Left colon (tissue), 2 donors: ENCODE measurements around the gene NPPA. TPM values are rescaled to one million over a fixed set of nuclear protein-coding genes. Genes with fewer than 3 reads are reported as not detected.
"Not testable (repeated sequence)": the region's sequence is repeated elsewhere in the genome, so short reads cannot be mapped to it uniquely, and the experiment has no call there.

Experiments used
- ATAC-seq: fragments of 200-7000 bp; cut with Tn5 transposase; one replicate; pipeline ENCODE4 v1.9.1; 2020; ENCODE audit warnings: mild to moderate bottlenecking, moderate library complexity
- DNase-seq, 2 donors: peaks; one replicate each; pipeline ENCODE4 v3.0.0-alpha.2; 2020
- intact Hi-C, 2 donors: fragments of 100-400 bp; cut with DNase I in 1 of 2; cut with micrococcal nuclease in 1 of 2; formaldehyde crosslinking; loops; one replicate each; pipeline versions ENCODE4 v1.11.2 to v1.14.0; 2022; cut with DNase I, micrococcal nuclease
- total RNA-seq, 2 donors: library from RNA; stranded (reverse); fragmentation: NEBNext Ultra II Directional; extraction: Animal tissue kit (Norgen Biotek cat#: 25700); gene quantifications; one replicate each; pipeline ENCODE4 v1.2.1, GENCODE V29; 2021
- donor health status: DM: no; HTN: no; CAD: no.
- donor health status: DM: yes; HTN: yes; CAD: no.

Gene NPPA
- total RNA-seq, 2 donors from 2014 or later: not detected

DNA sequence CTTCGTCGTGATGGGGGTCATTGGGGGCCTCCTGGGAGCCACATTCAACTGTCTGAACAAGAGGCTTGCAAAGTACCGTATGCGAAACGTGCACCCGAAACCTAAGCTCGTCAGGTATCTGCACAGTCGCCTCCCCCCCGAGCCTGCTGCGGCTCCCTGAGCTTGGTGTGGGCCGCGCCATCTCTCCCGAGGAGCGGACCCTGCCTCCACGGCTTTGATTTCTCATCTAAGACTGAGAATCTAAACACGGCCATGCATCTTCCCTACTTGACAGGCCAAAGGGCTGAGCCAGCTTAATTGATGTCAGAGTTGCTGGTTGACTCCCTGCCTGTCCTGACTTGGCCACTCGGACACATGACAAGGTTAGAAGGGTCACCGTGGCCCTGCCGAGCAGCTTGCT is 19.1 kb downstream of the NPPA start:
- DNase-seq (no peak), ATAC-seq (no peak)
- intact Hi-C loops: no loop called here

DNA sequence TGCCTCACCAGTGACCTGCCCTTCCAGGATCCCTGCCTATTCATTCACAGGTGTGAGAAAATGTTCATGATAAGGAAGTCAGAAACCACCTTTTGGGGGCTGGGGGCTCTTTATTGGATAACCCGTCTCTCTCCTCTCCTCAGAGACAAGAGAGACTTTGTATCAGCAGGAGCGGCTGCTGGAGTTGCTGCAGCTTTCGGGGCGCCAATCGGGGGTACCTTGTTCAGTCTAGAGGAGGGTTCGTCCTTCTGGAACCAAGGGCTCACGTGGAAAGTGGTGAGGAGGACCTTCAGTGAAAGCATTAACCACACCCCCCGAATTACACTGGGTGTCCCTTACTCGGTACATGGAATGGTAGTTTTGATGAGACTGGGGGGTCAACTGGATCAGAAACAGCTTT is 20.6 kb downstream of the NPPA start:
- ATAC-seq (no peak), DNase-seq (no peak)
- intact Hi-C loops: no loop called here

DNA sequence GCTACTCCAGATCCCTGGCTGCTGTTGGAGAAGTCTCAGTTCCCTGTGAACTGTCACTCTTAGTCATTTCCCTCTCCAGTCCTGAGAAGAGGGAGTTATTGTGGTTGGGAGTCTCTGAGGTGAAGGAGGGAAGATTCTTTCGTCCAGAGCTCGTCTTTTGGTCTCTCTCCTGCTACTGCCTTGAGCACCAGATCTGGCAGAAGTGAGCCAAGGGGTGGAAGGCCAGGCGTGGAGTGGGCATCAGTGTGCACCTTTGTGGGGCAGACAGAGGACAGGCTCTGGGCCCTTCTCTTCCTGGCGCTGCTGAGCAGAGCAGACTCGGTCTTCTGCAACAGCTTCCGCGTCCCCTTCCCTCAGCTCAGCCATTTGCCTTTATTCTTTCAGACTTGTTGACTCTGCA is 22.5 kb downstream of the NPPA start:
- intact Hi-C loops: no loop called here
- DNase-seq (no peak), ATAC-seq (no peak)

DNA sequence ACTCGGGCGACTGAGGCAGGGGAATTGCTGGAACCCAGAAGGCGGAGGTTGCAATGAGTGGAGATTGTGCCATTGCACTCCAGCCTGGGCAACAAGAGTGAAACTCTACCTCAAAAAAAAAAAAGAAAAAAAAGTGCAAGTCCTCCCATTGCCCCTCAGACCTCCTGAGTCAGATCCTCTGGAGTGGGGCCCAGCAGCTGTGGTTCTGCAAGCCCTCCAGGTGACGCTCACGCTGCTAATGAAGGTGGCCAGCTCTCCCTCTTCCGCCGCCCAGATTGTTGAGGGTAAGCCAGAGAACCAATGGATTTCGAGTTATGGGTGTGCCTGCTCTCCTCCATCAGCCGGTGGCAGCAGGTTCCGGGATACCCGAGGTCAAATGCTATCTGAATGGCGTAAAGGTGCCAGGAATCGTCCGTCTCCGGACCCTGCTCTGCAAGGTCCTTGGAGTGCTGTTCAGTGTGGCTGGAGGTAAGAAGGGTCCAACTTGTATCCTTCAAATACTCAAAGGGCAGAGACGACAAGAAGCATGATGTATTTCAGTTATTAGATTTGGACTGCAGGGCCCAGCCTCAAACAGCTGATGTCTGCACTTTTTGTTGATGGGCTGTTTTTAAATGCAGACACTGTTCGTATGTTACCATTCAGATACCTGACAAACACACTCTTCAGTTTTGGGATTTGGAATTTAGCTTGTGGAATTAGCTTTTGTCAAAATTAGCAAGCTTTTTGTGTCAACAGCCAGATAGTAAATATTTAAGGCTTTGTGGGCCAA is 24.0 kb downstream of the NPPA start:
- DNase-seq: no peak
- no peak for ATAC-seq
- intact Hi-C loops: no loop called here

DNA sequence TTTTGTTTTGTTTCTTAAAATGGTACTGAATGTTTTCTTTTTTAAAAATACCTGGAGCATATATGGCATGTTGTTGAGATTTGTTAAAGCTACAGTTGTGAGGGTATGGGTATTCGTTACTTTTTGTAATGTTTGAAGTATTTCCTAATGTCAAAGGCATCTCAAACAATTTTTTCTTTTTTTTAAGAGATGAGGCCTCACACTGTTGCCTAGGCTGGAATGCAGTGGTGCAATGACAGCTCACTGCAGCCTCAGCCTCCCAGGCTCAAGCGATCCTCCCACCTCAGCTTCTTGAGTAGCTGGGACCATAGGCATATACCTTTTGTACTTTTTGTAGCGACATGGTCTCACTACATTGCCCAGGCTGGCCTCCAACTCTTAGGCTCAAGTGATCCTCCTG is 25.5 kb downstream of the NPPA start:
- no peak for ATAC-seq
- no peak for DNase-seq
- intact Hi-C loops: no loop called here

DNA sequence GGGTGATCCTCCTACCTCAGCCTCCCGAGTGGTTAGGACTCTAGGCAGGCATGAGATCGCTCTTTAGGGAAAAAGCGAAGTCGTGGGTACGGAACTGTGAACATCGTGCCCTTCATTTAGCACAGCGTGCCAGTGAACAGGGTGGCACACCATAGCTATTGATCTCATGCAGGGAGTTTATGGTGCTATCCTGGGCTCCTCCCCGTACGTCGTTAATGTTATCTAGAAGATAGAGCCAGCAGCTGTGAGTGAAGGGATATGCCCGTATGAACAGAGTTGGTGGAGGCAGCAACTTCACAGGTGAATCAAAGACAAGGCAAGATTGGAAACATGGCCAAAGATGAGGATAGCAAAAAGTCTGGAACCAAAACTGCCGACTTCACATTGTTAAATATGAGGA is 30.4 kb downstream of the NPPA start:
- intact Hi-C loops: no loop called here
- ATAC-seq (peak; percentile 79), DNase-seq (no peak)

DNA sequence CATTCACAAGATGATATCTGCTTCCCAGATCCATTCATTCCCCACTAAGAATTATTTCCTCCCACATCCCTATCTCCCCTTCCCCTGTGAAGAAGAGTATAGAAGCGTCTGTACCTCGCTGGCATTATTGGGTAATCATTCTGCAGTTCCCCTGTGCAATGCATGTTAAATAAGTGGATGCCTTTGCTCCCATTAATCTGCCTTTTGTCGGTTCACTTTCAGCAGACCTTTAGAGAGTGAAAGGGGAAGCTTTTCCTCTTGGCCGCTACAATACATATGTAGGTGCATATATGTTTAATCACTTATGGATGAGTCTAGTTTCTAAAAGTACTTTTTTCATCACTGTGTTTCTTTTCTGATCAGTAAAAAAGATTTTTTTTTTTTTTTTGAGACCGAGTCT is 34.6 kb downstream of the NPPA start:
- DNase-seq: no peak
- intact Hi-C loops: no loop called here
- no peak for ATAC-seq

DNA sequence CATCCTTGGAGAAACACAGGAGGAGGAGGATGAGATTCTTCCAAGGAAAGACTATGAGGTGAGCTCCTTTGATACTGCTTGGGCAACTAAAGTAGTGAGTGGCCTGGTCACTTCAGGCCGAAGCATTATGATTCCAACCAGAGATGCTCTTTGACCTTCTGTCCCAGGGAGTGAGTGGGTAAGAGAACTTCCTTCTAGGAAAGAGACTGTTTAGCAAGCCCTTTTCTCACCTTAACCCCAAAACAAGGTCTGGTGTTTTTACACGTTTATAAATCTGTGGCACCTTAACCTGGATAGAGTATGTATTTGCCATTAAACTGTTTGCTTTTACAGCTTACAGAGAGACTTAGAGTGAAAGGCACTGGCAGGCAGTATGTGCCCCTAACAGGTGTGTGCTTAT is 40.5 kb downstream of the NPPA start:
- no peak for DNase-seq

DNA sequence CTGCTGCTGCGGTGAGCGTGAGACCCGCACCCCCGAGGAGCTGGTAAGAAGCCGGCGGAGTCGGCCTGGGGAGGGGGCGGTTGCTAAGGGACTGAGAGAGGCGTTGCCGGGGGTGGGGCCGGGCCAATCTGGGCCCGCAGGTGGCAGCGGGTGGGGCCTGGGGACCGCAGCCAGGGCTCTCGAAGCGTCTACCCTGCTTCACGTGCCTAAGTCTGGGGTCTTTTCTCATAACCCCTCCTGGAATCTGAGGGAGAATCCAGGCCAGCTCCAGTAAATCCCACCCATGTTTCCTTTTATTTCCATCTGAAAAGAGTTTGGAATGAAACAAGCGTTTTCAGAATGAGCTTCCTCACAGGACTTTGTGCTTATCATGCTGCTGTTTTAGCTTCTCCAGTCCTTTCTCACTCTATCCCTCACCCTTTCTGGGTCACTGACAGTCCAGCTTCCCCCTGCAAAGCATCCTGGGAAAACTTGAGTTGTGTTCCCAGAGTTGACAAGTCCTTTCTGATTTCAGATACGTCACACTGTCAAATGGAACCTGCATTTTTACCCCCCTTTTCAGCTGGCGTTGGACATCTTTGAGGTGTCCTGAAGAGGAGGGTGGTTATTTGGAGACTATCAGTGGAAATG is 41.2 kb downstream of the NPPA start:
- intact Hi-C loops: no loop called here
- DNase-seq (no peak), ATAC-seq (peak; percentile 53)

More for the DNA sequence above, 40.5 kb downstream of the NPPA start:
- intact Hi-C loops: no loop called here
- ATAC-seq: no peak

DNA sequence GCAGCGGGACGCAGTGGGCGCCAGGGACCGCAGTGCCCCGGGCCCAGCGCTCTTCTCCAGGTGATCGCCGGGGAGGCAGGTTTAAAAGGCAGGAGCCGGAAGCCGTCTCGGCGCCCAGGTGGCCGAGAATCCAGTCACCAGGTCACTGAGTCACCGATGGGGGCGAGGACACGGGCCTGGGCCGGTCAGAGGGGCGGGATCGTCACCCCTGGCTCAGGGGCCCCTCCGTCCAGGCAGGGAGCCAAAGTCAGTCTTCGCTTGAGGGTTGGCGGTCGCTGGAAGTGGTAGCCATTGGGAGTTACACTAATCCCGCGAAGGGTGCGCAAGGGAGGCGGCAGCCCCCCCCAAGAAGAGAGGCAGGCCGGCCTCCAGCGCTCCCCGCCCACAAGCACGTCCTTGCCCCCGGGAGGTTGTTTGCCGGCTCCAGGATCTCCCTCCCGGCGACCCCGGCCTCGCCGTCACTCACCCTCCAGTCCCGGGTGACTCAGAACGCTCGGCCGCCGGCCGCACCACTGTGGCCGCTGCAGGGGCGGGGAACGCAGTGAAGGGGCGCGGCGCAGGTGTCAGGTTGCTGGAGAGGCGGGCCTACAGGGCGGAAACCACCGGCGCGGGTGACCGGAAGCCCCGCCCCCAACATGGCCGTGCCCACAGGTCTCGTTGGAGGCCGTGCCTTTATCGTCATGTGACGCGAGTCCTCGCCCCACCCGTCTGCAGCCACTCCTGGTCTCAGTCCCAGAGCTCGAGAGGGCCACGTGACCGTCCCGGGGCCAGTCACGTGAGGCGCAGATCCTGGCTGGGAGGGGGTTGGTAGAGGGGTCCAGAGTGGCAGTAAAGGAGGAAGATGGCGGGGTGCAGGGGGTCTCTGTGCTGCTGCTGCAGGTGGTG is 41.9 kb downstream of the NPPA start, which contains the start of the genes CLCN6 and MTHFR:
Gene CLCN6 (plus strand): TSS at position 770 of the 885 bp plus-strand sequence. CDS start 72 bp downstream, at position 842.
Gene MTHFR (minus strand): TSS at position 543 of the 885 bp plus-strand sequence. CDS start 2,848 bp downstream, outside the sequence.
- ATAC-seq: peak; percentile 86

DNA sequence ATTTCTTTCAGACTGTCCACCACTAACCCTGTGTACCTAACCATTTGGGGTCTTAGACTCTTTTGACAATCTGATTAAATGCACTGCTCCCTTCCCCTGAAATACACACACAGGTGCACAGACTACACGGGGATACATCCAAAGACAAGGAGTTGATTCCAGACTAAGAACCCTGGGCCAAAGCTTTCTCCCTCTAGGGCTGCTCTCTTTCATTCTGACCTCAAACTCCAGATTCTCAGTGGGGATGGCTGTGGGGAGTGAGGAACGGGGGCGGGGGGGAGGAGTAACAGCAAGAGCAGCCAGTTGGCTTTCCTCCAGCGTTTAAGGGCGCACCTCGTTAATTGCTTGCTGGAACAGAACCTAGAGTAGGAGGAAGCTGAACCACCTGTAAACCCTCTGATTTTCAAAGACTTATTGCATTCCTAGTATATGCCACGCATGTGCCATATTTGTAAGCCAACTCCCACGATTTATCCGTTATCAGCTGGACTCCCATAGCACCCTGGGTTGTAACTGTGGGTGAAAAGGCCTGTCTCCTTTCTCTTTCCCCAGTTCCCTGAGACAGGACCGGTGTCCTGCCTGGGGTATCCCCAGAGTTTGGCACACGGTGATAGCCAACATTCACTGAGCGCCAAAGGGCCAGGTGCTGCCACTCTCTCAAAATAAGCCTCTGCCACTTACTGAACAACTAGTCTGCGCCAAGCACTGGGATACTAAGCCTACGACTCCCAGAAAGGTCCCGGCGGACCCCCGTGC is 42.7 kb downstream of the NPPA start:
- ATAC-seq: peak; percentile 16
- intact Hi-C loops: no loop called here
- DNase-seq: peak; percentile 61 to 67

More for the DNA sequence above, 41.9 kb downstream of the NPPA start, which contains the start of the genes CLCN6 and MTHFR:
- intact Hi-C loops: no loop called here
- DNase-seq: peak; percentile 99 to 100

DNA sequence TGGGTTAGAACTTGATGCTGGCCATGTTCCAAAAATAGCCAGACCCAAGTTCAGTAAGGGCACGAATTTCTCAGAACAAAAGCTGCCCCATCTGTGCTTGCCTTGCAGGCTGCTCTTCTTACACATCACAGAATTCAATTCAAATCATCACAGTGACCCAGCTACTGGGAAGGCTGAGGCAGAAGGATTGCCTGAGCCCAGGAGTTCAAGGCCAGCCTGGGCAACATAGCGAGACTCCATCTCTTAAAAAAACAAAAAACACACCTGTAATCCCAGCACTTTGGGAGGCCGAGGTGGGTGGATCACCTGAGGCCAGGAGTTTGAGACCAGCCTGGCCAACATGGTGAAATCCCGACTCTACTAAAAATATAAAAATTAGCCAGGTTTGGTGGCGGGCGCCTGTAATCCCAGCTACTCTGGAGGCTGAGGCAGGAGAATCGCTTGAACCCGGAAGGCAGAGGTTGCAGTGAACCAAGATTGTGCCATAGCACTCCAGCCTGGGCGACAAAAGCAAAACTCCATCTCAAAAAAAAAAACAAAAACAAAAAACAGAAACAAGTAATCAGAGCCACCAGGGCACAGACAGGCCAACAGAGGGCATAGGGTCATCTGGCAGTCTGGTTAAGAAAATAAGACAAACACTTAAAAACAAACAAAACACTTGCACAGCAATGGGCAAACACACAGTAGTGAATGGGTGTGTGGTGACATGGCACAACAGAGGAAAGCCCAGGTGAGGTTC is 43.5 kb downstream of the NPPA start:
- ATAC-seq, intact Hi-C loops, DNase-seq: not testable (repeated sequence)

DNA sequence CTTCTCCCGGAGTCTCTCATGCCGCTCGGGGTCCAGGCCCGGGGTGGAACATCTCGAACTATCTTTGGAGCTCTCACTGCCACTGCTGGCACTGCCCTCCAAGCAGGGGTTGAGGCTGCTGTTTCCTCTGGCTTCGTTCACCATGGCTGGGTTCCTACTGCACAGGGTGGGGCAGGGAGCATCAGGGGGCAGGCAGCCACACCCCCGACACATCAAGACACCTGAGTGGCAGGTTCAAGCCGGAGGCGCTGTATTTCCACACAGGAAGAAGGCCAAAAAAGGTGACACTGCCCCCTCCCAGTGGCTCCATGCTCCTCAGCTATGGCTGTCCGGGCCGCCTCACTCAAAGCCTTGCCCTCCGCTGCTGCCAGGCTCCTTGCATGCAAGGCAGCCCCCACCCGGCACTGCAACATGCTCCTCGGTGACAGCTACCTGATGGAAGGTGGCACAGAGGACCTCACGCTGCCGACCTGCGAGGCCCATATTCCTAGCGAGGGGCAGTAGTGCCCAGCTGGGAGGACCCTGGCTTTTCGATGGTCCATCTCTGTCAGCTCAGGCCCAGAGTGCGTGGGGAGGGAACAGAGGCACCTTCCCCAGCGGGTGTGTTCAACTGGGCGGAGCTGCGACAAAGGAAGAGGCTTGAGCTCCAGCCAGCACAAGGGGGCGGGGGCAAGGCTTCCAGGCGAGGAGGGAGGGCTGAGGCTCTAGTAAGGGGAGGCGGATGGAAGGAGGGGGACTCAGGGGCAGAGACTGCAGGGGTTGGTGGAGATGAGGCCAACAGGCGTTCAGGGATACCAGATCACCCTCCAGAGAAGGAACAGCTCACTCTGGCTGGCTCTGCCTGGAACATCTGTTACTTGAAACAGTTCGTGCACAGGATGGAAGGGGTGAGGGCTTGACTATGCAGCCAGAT is 44.4 kb downstream of the NPPA start:
- DNase-seq (peak; percentile 92 to 96), ATAC-seq (peak; percentile 46)
- intact Hi-C loops: no loop called here

DNA sequence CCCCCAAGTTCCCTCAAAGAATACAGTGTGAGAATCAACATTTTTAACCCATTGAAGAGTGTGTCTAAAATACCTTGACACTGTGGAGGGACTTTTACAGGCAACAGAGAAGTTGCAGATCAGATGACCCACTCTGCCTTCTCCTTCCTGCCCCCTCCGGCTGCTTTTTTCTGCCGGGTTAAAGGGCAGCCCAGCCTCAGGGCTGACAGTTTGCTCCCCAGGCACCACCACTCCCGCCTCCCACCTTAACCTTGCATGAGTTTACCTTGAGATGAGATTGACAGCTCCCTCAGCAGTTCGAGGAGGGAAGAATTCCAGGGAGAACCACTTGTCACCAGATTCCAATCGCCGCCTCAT is 45.0 kb downstream of the NPPA start:
- ATAC-seq (no peak), DNase-seq (peak in 1 of 2 donors; percentile 32)

DNA sequence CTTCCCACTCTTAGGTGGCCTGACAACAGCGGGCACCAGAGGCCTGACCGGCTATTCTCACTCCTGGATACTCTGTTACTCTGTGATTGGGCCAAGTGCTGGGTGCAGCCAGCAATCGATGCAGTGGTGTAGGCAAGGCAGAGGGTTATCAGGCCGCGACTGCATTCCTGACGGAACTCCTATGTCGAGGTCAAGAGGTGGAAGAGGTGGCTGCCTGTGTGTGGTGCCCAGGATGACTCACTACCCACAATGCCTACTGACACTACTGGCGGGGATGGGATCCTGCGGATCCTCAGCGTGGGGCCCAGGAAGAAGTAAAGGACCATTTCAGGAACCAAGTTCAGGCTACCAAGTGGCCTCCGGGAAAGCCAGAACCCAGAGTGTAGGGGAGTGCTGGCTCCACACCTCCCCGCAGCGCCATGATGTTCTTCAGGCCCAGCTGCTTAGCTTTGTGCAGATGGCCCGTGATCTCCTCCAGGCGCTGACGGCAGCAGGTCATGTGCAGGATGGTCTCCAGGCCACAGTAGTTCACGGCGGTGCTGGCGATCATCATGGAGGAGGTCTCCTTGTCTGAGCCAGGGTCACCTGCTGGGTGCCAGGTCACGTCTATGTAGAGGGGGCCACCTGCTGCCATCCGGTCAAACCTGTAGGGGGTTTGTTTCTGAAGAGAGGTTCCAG is 46.7 kb downstream of the NPPA start:
- ATAC-seq (no peak), DNase-seq (no peak)
- intact Hi-C loops: no loop called here

More for the DNA sequence above, 45.0 kb downstream of the NPPA start:
- intact Hi-C loops: no loop called here

DNA sequence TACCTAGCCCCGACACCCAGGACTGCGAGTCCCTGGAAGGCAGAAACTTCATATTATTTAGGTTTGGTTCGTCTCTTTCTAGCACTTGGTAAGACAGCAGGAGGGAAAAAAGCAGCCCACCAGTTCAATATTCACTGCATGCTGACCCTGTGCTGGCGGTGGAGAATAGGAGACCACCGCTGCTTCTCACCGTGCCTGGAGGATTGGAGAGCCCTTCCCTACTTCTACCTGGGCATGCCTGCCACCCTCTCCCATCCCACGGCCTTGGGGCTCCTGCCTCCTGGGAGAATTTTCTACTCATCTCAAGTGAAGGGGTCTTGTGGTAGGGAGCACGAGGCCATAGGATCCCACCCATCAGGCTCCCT is 47.2 kb downstream of the NPPA start:
- no peak for DNase-seq

DNA sequence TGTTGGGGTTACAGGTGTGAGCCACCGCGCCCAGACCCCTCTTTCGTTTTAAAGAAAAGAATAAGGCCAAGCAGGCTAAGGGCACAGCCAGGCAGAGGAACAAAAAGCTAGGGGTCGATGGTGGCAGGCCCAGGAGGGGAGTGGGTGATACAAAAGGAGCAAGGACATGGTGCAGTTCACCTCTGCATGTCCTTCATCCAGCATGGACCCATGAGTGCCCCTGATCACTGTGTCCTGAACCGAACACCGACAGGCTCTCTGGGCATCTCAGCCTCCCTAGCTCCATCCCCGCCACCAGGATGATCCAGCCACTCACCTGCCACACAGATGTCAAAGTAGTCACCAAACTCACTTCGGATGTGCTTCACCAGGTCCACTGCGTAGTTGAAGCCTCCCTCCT is 47.7 kb downstream of the NPPA start:
- DNase-seq: no peak
- no peak for ATAC-seq
- intact Hi-C loops: no loop called here

More for the DNA sequence above, 47.2 kb downstream of the NPPA start:
- intact Hi-C loops: no loop called here
- no peak for ATAC-seq
